HL-60 (cell line): ENCODE measurements around the gene DACH2.
"Not testable (repeated sequence)": the region's sequence is repeated elsewhere in the genome, so short reads cannot be mapped to it uniquely, and the experiment has no call there.

Source experiments
- CTCF ChIP-seq: IDR thresholded peaks from one replicate; pipeline ENCODE4 v1.5.1; 2011; ENCODE audit warnings: low read length, control low read depth, inconsistent platforms; ENCODE audit not compliant: insufficient read depth
- POLR2AphosphoS5 ChIP-seq: IDR thresholded peaks from 2 replicates; pipeline ENCODE4 v1.6.1; 2012; ENCODE audit warnings: low read depth
- REST ChIP-seq: IDR thresholded peaks from 2 replicates; pipeline ENCODE4 v1.6.1; 2012; ENCODE audit warnings: low read depth; ENCODE audit not compliant: insufficient replicate concordance
- SPI1 ChIP-seq: IDR thresholded peaks from 2 replicates; pipeline ENCODE4 v1.6.1; 2012; ENCODE audit warnings: low read depth, mild to moderate bottlenecking, borderline replicate concordance

GRCh38 chrX:86181325-86181724, 33.1 kb downstream of the DACH2 start:
- not testable (repeated sequence) for TF ChIP-seq CTCF, REST, POLR2AphosphoS5, SPI1
